Liver (tissue), 9 donors: Measurements from ENCODE around the gene EDDM13. TPM values are rescaled to one million over a fixed set of nuclear protein-coding genes. Genes with fewer than 3 reads are reported as not detected.

ENCODE experiments used
- DNase-seq: peaks from one replicate; pipeline ENCODE4 v3.0.0-alpha.2; 2017; ENCODE audit warnings: low spot score
- H3K27ac ChIP-seq, 2 donors: one replicate each; pipeline ENCODE4 v1.7.0; 2013; ENCODE audit warnings: inconsistent platforms in 2 of 2, low read length in 2 of 2, control low read depth in 1 of 2, low read depth in 1 of 2, mild to moderate bottlenecking in 1 of 2
- H3K27me3 ChIP-seq, 4 donors: one replicate each; pipeline versions ENCODE4 v1.6.1 to v1.7.0; 2013; ENCODE audit warnings: low read length in 3 of 4, inconsistent platforms in 1 of 4, mild to moderate bottlenecking in 1 of 4, moderate library complexity in 1 of 4; ENCODE audit not compliant: control insufficient read depth in 4 of 4, insufficient read depth in 4 of 4
- H3K36me3 ChIP-seq, 4 donors: one replicate each; pipeline versions ENCODE4 v1.6.1 to v1.7.0; 2013; ENCODE audit warnings: low read length in 3 of 4, mild to moderate bottlenecking in 3 of 4, low read depth in 1 of 4, moderate library complexity in 1 of 4; ENCODE audit not compliant: control insufficient read depth in 4 of 4, insufficient read depth in 3 of 4
- H3K4me1 ChIP-seq, 4 donors: one replicate each; pipeline versions ENCODE4 v1.6.1 to v1.7.0; 2013; ENCODE audit warnings: low read length in 3 of 4, mild to moderate bottlenecking in 3 of 4, moderate library complexity in 1 of 4; ENCODE audit not compliant: control insufficient read depth in 4 of 4, insufficient read depth in 4 of 4
- H3K4me3 ChIP-seq, 3 donors: one replicate each; pipeline versions ENCODE4 v1.6.1 to v1.7.0; 2013; ENCODE audit warnings: low read length in 3 of 3, control low read depth in 1 of 3, low read depth in 1 of 3, mild to moderate bottlenecking in 1 of 3
- H3K9ac ChIP-seq, 2 donors: one replicate each; pipeline ENCODE4 v1.7.0; 2013; ENCODE audit warnings: low read length in 2 of 2, mild to moderate bottlenecking in 2 of 2, moderate library complexity in 2 of 2, control low read depth in 1 of 2, low read depth in 1 of 2
- H3K9me3 ChIP-seq, 4 donors: one replicate each; pipeline versions ENCODE4 v1.6.1 to v1.7.0; 2013; ENCODE audit warnings: low read length in 3 of 4; ENCODE audit not compliant: control insufficient read depth in 4 of 4
- EGR1 ChIP-seq, 2 donors: IDR thresholded peaks; 2 replicates each; pipeline ENCODE4 v1.6.1; 2016 to 2018; ENCODE audit warnings: antibody characterized with exemption in 2 of 2, low read depth in 2 of 2
- FOXA1 ChIP-seq: IDR thresholded peaks from 2 replicates; pipeline ENCODE4 v1.6.1; 2016; ENCODE audit warnings: antibody characterized with exemption
- FOXA2 ChIP-seq: IDR thresholded peaks from 2 replicates; pipeline ENCODE4 v1.6.1; 2016; ENCODE audit warnings: antibody characterized with exemption
- GABPA ChIP-seq, 2 donors: IDR thresholded peaks in 1 of 2; conservative IDR thresholded peaks in 1 of 2; 2 replicates each; pipeline ENCODE4 v1.6.1; 2016; ENCODE audit warnings: antibody characterized with exemption in 2 of 2, mild to moderate bottlenecking in 1 of 2, moderate library complexity in 1 of 2
- HNF4A ChIP-seq, 2 donors: conservative IDR thresholded peaks; 2 replicates each; pipeline ENCODE4 v1.6.1; 2016; ENCODE audit warnings: antibody characterized with exemption in 2 of 2, mild to moderate bottlenecking in 2 of 2
- HNF4G ChIP-seq: IDR thresholded peaks from 2 replicates; pipeline ENCODE4 v1.6.1; 2016; ENCODE audit warnings: antibody characterized with exemption
- JUND ChIP-seq, 2 donors: IDR thresholded peaks; 2 replicates each; pipeline ENCODE4 v1.6.1; 2016; ENCODE audit warnings: antibody characterized with exemption in 2 of 2
- NR2F2 ChIP-seq: IDR thresholded peaks from 2 replicates; pipeline ENCODE4 v1.6.1; 2016; ENCODE audit warnings: antibody characterized with exemption
- RAD21 ChIP-seq, 2 donors: IDR thresholded peaks; 2 replicates each; pipeline ENCODE4 v1.6.1; 2016; ENCODE audit warnings: antibody characterized with exemption in 2 of 2, mild to moderate bottlenecking in 2 of 2
- RXRA ChIP-seq, 2 donors: IDR thresholded peaks; 2 replicates each; pipeline ENCODE4 v1.6.1; 2017 to 2018; ENCODE audit warnings: antibody characterized with exemption in 2 of 2, mild to moderate bottlenecking in 1 of 2
- SP1 ChIP-seq: IDR thresholded peaks from 2 replicates; pipeline ENCODE4 v1.6.1; 2018; ENCODE audit warnings: antibody characterized with exemption, mild to moderate bottlenecking
- TAF1 ChIP-seq: conservative IDR thresholded peaks from 2 replicates; pipeline ENCODE4 v1.6.1; 2016; ENCODE audit warnings: antibody characterized with exemption, mild to moderate bottlenecking
- YY1 ChIP-seq: IDR thresholded peaks from 2 replicates; pipeline ENCODE4 v1.6.1; 2016; ENCODE audit warnings: antibody characterized with exemption, mild to moderate bottlenecking
- WGBS: extraction: QIAGEN DNeasy Blood & Tissue Kit; methylation state at CpG from one replicate; pipeline ENCODE4 v1.1.7; 2013; 5-methylcytosine and 5-hydroxymethylcytosine counted together
- polyA plus RNA-seq, 2 donors: library from polyadenylated mRNA; stranded (reverse) in 1 of 2; unstranded in 1 of 2; fragments of 200-250 nt in 1 of 2; fragments of >200 nt in 1 of 2; fragmentation: Nextera tagmentation in 1 of 2; extraction: Ambion mirVana in 1 of 2; gene quantifications; one replicate each; pipeline versions ENCODE4 v1.2.1 to v1.2.3, GENCODE V29; 2013 to 2015
- total RNA-seq, 2 donors: library from RNA; depleted of rRNA; stranded (reverse); fragments of >200 nt; gene quantifications; one replicate each; pipeline ENCODE4 v1.2.3, GENCODE V29; 2014
- TF ChIP-seq, protein P1 (sequence below): IDR thresholded peaks from 2 replicates; pipeline ENCODE4 v1.6.1; 2016; ENCODE audit warnings: antibody characterized with exemption
- TF ChIP-seq, protein P2 (sequence below): IDR thresholded peaks from 2 replicates; pipeline ENCODE4 v1.6.1; 2016; ENCODE audit warnings: antibody characterized with exemption
- TF ChIP-seq, protein P3 (sequence below): fragments of 150-350 bp; IDR thresholded peaks from 2 replicates; pipeline ENCODE4 v1.5.1; 2017; ENCODE audit warnings: improper control_type of control experiment, low read depth, low read length; ENCODE audit not compliant: missing input control
- TF ChIP-seq, protein P4 (sequence below): IDR thresholded peaks from 2 replicates; pipeline ENCODE4 v1.6.1; 2016; ENCODE audit warnings: antibody characterized with exemption, mild to moderate bottlenecking
- TF ChIP-seq, protein P5 (sequence below): IDR thresholded peaks from 2 replicates; pipeline ENCODE4 v1.6.1; 2016; ENCODE audit warnings: antibody characterized with exemption
- donor health status: healthy.
- donor health status: healthy.
- donor health status: healthy.
- donor health status: healthy.
- donor health status: healthy.

EDDM13 gene
- total and polyA plus RNA-seq, 4 donors = 0.20 TPM; not detected in 3

DNA sequence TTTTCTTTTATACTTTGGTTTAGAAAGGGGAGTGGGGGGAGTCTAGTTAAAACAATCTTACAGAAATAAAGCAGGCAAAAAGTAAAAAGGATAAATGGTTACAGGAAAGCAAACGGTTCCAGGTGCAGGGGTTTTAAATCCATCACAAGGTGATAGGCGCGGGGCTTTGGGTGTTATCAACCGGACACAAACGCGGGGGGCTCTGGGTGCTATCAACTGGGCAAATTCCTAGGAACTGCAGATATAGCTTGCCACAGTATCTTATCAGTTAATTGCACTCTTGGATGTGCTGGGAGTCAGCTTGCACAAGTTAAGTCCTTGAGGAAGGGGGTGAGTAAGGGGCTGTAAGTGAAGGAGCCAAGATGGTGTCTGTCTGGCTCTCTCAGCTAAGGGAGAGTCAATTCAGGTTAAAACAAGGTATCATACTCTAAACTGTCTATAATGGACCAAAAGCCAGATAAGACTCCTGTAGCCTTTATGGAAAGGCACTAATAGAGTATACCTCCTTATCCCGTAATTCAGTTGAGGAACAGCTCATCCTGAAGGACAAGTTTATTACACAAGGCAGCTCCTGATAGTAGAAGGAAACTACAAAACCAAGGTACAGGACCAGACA, 74.7 kb downstream of the EDDM13 start:
- Histone ChIP-seq H3K4me3 (no peak overlapping the region), H3K9ac (no peak overlapping the region), H3K27ac (no peak overlapping the region), H3K9me3 (no peaks in the 10 kb centered on the region), H3K27me3 (no peaks in the 10 kb centered on the region), H3K4me1 (no peaks in the 10 kb centered on the region), H3K36me3 (no peaks in the 10 kb centered on the region)
- TF ChIP-seq, protein P1, sequence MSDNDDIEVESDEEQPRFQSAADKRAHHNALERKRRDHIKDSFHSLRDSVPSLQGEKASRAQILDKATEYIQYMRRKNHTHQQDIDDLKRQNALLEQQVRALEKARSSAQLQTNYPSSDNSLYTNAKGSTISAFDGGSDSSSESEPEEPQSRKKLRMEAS = no peak
- TF ChIP-seq HNF4G (no peak), NR2F2 (no peak), JUND (IDR thresholded peaks at IDR 0.05) (no peak), TAF1 (no peak), RAD21 (IDR thresholded peaks at IDR 0.05) (no peak), GABPA (IDR thresholded peaks at IDR 0.05 in 1 of 2, conservative IDR thresholded peaks at IDR 0.05 in 1 of 2) (no peak), RXRA (IDR thresholded peaks at IDR 0.05) (no peak), FOXA2 (no peak), FOXA1 (no peak), SP1 (no peak)
- TF ChIP-seq, protein P2, sequence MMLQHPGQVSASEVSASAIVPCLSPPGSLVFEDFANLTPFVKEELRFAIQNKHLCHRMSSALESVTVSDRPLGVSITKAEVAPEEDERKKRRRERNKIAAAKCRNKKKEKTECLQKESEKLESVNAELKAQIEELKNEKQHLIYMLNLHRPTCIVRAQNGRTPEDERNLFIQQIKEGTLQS = no peak
- TF ChIP-seq, protein P3, sequence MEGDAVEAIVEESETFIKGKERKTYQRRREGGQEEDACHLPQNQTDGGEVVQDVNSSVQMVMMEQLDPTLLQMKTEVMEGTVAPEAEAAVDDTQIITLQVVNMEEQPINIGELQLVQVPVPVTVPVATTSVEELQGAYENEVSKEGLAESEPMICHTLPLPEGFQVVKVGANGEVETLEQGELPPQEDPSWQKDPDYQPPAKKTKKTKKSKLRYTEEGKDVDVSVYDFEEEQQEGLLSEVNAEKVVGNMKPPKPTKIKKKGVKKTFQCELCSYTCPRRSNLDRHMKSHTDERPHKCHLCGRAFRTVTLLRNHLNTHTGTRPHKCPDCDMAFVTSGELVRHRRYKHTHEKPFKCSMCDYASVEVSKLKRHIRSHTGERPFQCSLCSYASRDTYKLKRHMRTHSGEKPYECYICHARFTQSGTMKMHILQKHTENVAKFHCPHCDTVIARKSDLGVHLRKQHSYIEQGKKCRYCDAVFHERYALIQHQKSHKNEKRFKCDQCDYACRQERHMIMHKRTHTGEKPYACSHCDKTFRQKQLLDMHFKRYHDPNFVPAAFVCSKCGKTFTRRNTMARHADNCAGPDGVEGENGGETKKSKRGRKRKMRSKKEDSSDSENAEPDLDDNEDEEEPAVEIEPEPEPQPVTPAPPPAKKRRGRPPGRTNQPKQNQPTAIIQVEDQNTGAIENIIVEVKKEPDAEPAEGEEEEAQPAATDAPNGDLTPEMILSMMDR = no peak
- TF ChIP-seq, protein P4, sequence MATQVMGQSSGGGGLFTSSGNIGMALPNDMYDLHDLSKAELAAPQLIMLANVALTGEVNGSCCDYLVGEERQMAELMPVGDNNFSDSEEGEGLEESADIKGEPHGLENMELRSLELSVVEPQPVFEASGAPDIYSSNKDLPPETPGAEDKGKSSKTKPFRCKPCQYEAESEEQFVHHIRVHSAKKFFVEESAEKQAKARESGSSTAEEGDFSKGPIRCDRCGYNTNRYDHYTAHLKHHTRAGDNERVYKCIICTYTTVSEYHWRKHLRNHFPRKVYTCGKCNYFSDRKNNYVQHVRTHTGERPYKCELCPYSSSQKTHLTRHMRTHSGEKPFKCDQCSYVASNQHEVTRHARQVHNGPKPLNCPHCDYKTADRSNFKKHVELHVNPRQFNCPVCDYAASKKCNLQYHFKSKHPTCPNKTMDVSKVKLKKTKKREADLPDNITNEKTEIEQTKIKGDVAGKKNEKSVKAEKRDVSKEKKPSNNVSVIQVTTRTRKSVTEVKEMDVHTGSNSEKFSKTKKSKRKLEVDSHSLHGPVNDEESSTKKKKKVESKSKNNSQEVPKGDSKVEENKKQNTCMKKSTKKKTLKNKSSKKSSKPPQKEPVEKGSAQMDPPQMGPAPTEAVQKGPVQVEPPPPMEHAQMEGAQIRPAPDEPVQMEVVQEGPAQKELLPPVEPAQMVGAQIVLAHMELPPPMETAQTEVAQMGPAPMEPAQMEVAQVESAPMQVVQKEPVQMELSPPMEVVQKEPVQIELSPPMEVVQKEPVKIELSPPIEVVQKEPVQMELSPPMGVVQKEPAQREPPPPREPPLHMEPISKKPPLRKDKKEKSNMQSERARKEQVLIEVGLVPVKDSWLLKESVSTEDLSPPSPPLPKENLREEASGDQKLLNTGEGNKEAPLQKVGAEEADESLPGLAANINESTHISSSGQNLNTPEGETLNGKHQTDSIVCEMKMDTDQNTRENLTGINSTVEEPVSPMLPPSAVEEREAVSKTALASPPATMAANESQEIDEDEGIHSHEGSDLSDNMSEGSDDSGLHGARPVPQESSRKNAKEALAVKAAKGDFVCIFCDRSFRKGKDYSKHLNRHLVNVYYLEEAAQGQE = no peak
- TF ChIP-seq, protein P5, sequence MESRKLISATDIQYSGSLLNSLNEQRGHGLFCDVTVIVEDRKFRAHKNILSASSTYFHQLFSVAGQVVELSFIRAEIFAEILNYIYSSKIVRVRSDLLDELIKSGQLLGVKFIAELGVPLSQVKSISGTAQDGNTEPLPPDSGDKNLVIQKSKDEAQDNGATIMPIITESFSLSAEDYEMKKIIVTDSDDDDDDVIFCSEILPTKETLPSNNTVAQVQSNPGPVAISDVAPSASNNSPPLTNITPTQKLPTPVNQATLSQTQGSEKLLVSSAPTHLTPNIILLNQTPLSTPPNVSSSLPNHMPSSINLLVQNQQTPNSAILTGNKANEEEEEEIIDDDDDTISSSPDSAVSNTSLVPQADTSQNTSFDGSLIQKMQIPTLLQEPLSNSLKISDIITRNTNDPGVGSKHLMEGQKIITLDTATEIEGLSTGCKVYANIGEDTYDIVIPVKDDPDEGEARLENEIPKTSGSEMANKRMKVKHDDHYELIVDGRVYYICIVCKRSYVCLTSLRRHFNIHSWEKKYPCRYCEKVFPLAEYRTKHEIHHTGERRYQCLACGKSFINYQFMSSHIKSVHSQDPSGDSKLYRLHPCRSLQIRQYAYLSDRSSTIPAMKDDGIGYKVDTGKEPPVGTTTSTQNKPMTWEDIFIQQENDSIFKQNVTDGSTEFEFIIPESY = no peak
- no peak for DNase-seq
- WGBS = 68% methylated on average over 7 of the region's 7 CpGs

DNA sequence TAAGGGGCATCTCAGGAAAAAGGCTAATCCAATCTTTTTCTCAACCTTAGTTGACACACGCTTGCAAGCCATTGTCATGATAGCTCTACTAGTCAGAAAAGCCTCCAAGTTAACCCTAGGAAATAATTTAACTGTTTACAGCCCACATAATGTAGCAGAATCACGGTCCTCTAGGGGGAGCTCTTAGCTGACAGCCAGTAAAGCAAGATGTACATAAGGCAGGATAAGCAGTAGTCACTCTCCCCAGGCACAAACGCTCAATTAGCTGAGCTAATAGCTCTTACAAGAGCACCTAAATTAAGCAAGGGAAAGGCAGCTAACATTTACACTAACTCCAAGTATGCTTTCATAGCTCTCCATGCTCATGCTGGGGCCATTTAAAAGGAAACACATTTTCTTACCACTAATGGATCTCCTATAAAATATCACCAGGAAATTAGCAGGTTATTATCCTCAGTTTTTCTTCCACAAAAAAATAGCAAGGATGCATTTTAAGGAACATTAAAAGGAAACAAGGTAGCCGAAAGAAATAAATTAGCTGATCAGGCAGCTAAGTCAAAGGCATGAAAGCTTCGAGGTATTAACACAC, 75.8 kb downstream of the EDDM13 start:
- WGBS = 72% methylated on average over 5 of the region's 5 CpGs
- no peaks in the 10 kb centered on the region for H3K4me1 ChIP-seq
- H3K27me3 ChIP-seq = no peaks in the 10 kb centered on the region
- H3K9me3 ChIP-seq = peaks cover 0 to 4% (median 1%) of the 10 kb centered on the region in 4 donors
- no peak overlapping the region for H3K4me3 ChIP-seq
- DNase-seq = no peak
- H3K36me3 ChIP-seq = no peaks in the 10 kb centered on the region
- no peak overlapping the region for H3K9ac ChIP-seq
- H3K27ac ChIP-seq = no peak overlapping the region
- TF ChIP-seq RAD21 (IDR thresholded peaks at IDR 0.05) (no peak), JUND (IDR thresholded peaks at IDR 0.05) (no peak), YY1 (no peak), EGR1 (IDR thresholded peaks at IDR 0.05; ENCODE audit: low read depth in 2 of 2) (no peak), SP1 (no peak), HNF4A (conservative IDR thresholded peaks at IDR 0.05) (no peak), RXRA (IDR thresholded peaks at IDR 0.05) (no peak), FOXA2 (no peak), NR2F2 (no peak)
- TF ChIP-seq, protein P5 = no peak
- TF ChIP-seq, protein P4 = no peak
